B cell (primary cell): ENCODE data around the gene FCHO2.

Experiments
- CTCF ChIP-seq: fragments of 200-600 bp; IDR thresholded peaks from one replicate; pipeline ENCODE4 v1.8.0; 2022; ENCODE audit warnings: antibody characterized with exemption, mild to moderate bottlenecking
- EZH2 ChIP-seq: IDR thresholded peaks from 2 replicates; pipeline ENCODE4 v1.6.1; 2012; ENCODE audit warnings: borderline replicate concordance, low read depth, mild to moderate bottlenecking, moderate library complexity, low read length; ENCODE audit not compliant: insufficient read depth, poor library complexity, severe bottlenecking

GRCh38 chr5:73066466-73066865 lies 110.6 kb downstream of the FCHO2 start:
- TF ChIP-seq CTCF, result no peak
- TF ChIP-seq EZH2, result no peak
